GM18870 (cell line): ENCODE data around the gene ALDH5A1.

ENCODE experiments used
- ATAC-seq: cut with Tn5 transposase; IDR thresholded peaks from one replicate; pipeline ENCODE4 v1.9.1; 2021; ENCODE audit warnings: moderate library complexity; ENCODE audit not compliant: unreplicated experiment

ALDH5A1 gene

GRCh38 chr6:24494821-24495795, at the start of gene ALDH5A1:
ALDH5A1 (plus strand) TSS chr6:24494969; CDS start chr6:24494997, 28 bp downstream.
- ATAC-seq, result peak; percentile 45

GRCh38 chr6:24445704-24446103, 49.1 kb upstream of the ALDH5A1 start:
- no peak for ATAC-seq

GRCh38 chr6:24446670-24447069, 48.1 kb upstream of the ALDH5A1 start:
- ATAC-seq, result no peak

- ATAC-seq, result no peak
These were observed 46.4 kb upstream of the ALDH5A1 start for GRCh38 chr6:24448396-24448795.

GRCh38 chr6:24448828-24449525, 45.8 kb upstream of the ALDH5A1 start:
- no peak for ATAC-seq

- ATAC-seq, result no peak
These were observed 43.0 kb upstream of the ALDH5A1 start for GRCh38 chr6:24451581-24452388.

- ATAC-seq, result no peak
These were observed 40.8 kb upstream of the ALDH5A1 start for GRCh38 chr6:24453921-24454320.

GRCh38 chr6:24454452-24454851, 40.3 kb upstream of the ALDH5A1 start:
- no peak for ATAC-seq

- no peak for ATAC-seq
These were observed 39.7 kb upstream of the ALDH5A1 start for GRCh38 chr6:24455061-24455460.

GRCh38 chr6:24458134-24458533, 36.6 kb upstream of the ALDH5A1 start:
- no peak for ATAC-seq

- ATAC-seq, result no peak
These were observed 35.8 kb upstream of the ALDH5A1 start for GRCh38 chr6:24458941-24459340.

- no peak for ATAC-seq
These were observed 33.8 kb upstream of the ALDH5A1 start for GRCh38 chr6:24460966-24461365.

- ATAC-seq, result no peak
These were observed 30.3 kb upstream of the ALDH5A1 start for GRCh38 chr6:24464253-24465038.

- no peak for ATAC-seq
These were observed 25.0 kb upstream of the ALDH5A1 start for GRCh38 chr6:24469811-24470210.

GRCh38 chr6:24472181-24472580, 22.6 kb upstream of the ALDH5A1 start:
- ATAC-seq, result no peak

GRCh38 chr6:24476631-24477030, 18.1 kb upstream of the ALDH5A1 start:
- no peak for ATAC-seq

- no peak for ATAC-seq
These were observed 17.7 kb upstream of the ALDH5A1 start for GRCh38 chr6:24477070-24477469.

GRCh38 chr6:24478903-24479302, 15.9 kb upstream of the ALDH5A1 start:
- ATAC-seq, result no peak

- ATAC-seq, result no peak
These were observed 14.1 kb upstream of the ALDH5A1 start for GRCh38 chr6:24480705-24481104.

GRCh38 chr6:24481449-24481848, 13.3 kb upstream of the ALDH5A1 start:
- no peak for ATAC-seq
